AG10803 (cell line): Measurements from ENCODE around the gene RPLP2.
A peak's percentile ranks its signal among the peaks of the same experiment; 100 is the strongest.

ENCODE experiments used
- DNase-seq: peaks from one replicate; pipeline ENCODE4 v3.0.0; 2010; ENCODE audit warnings: low read depth
- H3K4me3 ChIP-seq: 2 replicates; pipeline ENCODE4 v1.5.1; 2011; ENCODE audit warnings: mild to moderate bottlenecking, low read length, control low read depth
- CTCF ChIP-seq: conservative IDR thresholded peaks from 2 replicates; pipeline ENCODE4 v1.5.1; 2011; ENCODE audit warnings: mild to moderate bottlenecking, low read length, control low read depth, inconsistent platforms

RPLP2 gene

DNA sequence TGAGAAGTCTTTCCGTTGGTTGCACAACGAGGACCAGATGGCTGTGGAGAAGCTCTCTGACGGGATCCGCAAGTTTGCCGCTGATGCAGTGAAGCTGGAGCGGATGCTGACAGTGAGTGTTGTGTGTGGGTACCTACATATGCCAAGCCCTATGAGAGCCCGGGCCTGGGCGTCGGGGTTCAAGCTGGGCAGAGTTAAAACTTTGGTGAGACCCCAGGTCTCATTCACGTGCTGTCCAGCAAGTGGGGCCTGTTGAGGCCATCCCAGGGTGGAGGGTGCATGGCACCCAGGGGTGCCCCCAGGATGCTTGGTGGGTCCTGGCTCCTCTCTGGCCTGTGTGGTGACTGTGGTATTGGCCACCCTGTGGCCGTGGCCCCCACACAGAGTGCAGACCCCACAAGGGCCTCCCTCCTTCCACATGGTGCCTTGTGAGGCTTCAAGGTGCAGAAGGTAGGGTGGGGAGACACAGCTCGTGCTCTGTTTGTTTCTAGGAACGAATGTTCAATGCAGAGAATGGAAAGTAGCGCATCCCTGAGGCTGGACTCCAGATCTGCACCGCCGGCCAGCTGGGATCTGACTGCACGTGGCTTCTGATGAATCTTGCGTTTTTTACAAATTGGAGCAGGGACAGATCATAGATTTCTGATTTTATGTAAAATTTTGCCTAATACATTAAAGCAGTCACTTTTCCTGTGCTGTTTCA, 45.3 kb upstream of the RPLP2 start:
- no peak overlapping the region for H3K4me3 ChIP-seq
- TF ChIP-seq CTCF: no peak
- no peak for DNase-seq

- DNase-seq: peak; percentile 58
- peak; percentile 52 for TF ChIP-seq CTCF
- no peak overlapping the region for H3K4me3 ChIP-seq
These were observed 44.6 kb upstream of the RPLP2 start for GRCh38 chr11:765025-765801.

GRCh38 chr11:765802-766091, 44.0 kb upstream of the RPLP2 start:
- H3K4me3 ChIP-seq: no peak overlapping the region
- no peak for TF ChIP-seq CTCF
- DNase-seq: no peak

GRCh38 chr11:766106-766935, 43.4 kb upstream of the RPLP2 start:
- DNase-seq: no peak
- no peak for TF ChIP-seq CTCF

DNA sequence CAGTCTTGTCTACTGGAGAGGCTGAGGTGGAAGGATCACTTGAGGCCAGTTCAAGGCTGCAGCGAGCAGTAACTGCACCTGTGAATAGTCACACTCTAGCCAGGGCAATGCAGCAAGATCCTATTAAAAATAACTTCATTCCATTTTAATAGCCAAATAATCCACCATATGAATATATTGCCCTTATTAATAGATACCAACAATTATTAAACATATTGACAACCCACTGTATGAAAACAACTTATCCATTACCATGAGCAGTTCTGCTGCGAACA, 42.9 kb upstream of the RPLP2 start:
- DNase-seq: no peak
- no peak overlapping the region for H3K4me3 ChIP-seq
- no peak for TF ChIP-seq CTCF

More at GRCh38 chr11:766106-766935, 43.4 kb upstream of the RPLP2 start:
- no peak overlapping the region for H3K4me3 ChIP-seq

DNA sequence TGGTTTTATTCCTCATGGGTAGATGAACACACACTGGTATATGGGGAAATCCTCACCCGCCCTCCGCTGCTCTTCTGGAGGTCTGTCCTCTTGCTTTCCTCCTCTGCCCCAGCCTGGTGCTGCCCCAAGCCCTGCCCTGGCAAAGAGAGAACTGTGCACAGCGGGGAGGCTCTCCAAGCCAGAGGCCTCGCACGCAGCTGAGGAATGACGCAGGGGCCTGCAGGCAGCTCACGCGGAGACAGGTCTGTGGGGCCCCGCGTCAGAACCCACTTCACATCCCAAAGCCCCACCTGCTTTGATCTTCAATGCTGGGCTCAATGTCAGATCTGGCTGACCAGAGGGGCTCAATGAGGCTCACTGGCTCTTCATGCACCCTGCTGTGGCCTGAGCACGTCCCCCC, 42.5 kb upstream of the RPLP2 start:
- no peak for DNase-seq
- no peak overlapping the region for H3K4me3 ChIP-seq
- no peak for TF ChIP-seq CTCF
